GM19452 (cell line): ENCODE measurements around the gene NEUROD2.
"Not testable (repeated sequence)": the region's sequence is repeated elsewhere in the genome, so short reads cannot be mapped to it uniquely, and the experiment has no call there.

Experiments used
- ATAC-seq: cut with Tn5 transposase; IDR thresholded peaks from one replicate; pipeline ENCODE4 v1.9.1; 2021; ENCODE audit not compliant: unreplicated experiment

Gene NEUROD2

DNA sequence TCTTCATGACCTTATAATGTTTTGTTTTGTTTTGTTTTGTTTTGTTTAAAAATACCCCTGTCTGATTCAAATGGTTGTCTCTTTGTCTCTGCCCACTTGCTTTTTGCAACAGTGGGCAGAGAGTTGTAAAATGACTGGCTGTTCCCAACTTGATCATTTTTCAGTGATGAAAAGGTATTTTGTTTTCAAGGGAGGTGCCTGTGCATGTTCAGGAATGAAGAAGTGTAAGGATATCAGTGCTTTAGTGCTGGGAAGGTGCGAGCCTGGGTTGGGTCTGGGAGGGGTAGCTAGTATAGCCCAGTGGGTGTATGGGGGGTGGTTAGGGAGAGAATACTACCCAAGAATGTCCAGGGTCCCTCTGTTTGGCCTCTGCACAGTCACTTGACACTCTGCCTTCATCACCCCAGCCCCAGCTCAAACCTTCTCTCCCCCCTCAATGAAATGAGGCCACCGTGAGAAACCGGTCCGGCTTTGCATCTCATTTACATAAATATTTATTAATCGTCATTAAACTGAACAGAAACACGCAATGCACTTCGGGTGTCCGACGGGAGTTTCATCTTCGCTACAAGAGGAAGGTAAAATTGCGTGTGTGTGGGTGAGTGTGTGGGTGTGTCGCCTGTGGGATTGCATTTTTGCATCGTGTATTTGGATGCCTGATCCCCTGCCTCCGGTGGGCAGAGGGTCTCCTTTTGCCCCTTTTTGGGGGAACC, 4.3 kb downstream of the NEUROD2 start:
- no peak for ATAC-seq

DNA sequence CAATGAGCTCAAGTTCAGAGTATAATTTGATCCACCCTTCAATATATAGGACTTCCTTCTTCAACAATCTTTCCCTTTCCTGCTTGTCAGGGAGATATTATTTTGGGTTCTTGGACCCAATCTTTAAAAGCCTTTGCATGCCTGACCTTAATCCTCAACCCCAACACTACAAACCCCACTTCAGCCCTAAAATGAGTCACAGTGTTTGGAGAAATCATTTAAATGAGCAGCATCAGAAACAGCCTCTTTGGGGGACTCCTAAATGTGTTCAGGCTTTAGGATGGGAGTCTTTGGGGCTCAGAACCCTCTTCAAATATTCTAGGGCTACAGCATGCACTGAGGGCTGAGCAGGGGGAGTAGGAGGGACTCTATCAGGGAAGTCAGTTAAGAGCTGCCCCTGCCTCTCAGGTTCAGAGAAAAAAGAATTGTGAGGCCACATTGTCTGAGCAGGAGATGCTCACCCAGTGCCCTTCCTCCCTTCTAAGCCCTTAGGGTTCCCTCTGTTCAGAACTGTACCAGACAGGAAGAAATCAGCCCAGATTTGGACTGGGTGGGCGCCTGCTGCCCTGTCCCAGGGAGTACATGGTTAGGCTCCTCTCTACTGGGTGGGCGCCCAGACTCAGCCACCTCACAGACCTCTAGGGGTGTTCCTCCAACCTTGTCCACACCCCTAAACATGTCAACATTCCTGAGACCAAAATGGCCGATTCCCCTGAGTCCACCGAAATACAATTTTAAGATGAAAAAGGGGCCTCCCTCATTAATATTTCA, 5.0 kb downstream of the NEUROD2 start:
- ATAC-seq, result no peak

DNA sequence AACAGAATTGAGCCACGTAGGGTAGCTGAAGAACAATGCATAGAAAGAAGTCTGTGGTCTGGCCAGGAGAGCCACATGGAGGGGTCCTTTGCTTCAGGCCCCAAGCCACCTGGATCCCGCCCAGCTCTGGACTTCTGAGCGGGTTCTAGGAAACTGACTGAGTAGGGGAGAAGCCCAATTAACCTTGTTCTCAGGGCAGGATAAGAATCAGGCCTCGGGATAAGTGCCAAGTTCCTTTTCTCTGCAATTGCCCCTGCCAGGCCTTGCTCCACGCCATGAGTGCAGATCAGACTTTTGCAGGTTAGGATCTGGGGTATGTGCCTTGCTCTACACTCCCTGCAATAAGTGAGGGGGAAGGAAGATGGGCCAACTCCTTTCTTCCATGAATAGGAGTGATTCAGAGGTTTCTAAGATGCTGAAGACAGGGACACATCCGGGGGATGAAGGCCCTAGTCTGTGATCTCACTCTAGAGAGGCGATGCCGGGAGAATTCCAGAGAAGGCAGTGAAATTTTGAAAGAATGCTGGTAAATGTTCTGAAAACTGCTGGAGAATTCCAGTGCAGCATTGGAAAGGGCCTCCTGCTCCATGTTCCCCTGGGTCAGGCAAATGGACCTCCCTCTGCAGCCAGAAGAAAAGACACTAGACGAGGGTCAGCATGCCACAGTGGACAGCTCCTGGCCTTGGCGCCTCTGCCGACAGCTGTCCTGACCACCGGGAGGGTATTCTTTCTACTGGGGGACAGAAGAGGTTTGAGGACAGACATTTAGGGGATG, 5.8 kb downstream of the NEUROD2 start:
- ATAC-seq, result no peak

DNA sequence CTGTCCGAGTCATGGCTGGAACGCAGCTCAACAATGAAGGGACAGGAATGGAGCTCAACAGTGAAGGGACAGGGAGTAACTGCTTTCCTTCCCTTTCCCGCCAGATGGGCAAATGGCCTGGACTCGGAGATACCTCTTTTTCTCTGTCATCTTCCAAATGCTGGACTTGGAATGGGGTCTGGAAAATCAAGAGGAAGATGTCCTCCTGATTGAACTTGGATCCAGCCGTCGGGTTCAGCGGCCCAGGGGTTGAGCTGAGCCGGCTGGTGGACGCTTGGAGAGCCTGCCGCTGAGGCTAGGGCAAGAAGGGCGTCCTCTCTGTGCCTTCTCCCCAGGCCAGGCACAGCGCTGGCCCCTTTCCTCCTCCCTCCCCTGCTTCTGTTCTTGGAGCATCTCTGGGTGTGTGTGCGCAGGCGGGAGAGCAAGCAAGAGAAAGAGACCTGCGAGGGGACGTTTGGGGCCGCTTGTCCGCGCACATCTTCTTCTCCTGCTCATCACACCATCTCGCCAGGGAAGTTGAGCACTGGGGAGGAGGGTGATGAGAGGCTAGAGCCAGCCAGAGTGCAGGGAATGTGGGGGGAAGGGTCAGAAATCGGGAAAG, 6.6 kb downstream of the NEUROD2 start:
- ATAC-seq, result no peak

DNA sequence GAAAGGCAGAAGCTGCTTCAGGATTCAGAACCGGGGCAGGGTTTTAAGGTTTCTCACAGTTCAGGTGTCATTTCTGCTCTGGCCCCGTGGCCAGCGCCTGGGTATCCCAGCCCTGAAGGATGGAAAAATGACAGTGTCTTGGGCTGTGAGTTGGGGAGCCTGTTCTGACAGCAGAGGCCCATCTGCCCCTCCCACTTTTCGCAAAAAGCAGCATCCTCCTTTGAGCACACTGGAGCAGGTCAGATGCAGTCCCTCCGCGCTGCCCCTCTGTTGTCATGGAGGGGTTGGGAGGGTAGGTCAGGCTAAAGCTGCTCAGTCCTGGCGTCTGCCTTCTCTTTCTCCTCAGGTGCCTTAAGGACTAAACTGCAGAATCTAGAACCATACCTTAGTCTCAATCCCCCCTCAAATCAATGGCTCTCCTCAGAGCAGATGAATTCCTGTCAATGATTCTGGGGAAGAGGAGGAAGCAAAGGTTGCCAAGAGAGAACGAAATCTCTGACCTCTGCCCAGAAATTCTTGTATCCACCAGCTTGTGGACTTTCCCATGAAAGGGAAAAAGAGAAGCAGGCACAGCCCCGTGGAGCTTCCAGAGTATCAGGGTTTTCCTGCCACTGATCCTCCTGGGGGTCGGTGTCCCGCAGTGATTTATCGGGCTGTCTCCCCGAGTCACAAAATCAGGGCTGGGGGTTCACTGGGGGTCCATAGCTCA, 7.3 kb downstream of the NEUROD2 start:
- ATAC-seq, result no peak

DNA sequence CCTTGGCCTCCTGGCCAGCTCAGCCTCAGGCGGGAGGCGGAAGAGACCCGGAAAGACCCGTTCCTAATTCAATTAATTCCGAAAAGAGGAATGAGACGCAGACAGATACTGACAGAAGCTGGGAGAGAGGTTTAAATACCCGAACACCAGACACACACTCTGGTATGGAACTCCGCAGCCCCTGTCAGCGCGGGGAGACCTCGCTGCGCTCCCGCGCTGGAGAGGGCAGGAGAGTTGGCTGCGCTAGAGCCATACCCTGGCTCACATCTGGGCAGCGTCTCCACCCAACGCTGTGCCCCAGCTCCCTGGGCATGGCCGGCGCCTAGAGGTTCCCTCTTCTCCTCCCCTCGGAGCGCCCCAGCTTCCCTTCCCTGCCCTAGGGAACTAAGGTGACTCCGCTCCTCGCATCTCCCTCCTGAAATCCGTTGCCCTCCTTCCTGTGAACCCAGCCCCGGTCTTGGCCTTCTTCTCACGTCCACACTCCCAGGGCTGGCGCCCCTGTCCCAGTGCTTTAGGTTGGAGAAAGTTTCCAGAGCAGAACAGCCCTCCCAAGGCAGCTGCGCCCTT, 8.0 kb downstream of the NEUROD2 start:
- no peak for ATAC-seq

DNA sequence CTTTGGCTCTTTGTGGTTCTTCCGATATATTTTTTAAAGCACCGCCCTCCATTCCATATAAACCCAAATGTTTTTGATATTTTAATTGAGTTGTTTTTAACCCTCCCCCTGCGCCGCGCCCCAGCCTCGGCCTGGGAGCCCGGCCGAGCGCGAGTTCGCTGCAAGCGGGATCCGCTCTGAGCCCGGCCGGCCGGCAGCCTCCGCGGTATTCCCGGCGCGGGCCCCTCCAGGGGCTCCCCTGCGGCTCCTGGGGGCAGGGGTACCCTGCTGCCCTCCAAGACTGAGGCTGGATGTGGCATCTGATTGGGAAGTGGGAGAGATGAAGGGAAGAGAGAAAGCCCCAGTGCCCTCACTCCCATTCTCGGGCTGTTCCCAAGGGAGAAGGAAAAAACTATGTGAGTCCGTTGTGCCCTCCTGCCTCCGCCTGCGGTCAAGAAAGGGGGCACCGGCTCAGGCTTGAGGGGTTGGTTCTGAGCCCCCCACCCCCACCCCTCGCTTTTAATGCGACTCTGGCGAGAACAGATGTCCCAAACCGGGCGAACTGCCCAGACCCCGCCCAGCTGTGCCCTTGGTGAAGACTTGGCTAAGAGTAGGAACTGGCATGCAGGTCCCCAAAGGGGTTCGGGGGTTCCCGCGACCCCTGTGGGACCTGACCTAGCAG, 8.6 kb downstream of the NEUROD2 start:
- ATAC-seq, result no peak

DNA sequence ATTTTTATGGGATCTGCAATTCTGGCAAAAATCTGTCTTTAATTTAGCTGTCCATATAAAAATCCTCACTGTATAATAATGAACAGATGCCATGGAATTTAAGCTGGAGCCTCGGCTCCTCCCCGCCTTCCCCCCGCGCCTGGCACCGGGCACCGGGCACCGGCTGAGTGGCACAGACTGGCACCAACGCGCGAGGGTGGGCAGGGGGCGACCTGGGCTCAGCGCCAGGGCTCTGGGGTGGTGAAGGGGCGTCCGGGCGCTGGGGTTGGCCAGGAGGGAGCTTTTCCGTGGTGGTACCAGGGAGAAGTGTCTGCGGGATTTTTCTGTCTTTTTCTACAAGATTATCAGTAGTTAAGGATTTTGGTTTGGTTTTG, 9.1 kb downstream of the NEUROD2 start:
- no peak for ATAC-seq

DNA sequence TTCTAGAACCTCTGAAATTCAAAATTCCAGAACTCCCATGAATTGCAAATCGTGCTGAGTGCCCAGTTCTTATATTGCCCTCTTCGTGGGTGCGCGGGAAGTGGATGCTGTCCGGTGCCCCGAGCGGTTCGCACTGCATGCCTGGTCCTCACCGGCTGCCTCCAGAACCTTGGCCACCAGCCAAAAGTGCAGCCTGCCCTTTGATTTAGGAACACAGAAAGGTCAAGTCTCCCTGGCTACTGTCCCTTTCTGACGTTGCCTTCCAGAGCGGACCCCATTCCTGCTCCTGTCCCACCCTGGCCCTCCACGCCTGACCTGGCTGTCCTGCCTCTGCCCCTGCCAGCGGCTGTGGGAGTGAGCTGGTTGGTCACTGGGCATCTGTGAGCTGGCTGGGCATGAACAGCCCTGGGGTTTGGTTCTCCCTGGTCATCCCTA, 9.7 kb downstream of the NEUROD2 start:
- ATAC-seq, result no peak

DNA sequence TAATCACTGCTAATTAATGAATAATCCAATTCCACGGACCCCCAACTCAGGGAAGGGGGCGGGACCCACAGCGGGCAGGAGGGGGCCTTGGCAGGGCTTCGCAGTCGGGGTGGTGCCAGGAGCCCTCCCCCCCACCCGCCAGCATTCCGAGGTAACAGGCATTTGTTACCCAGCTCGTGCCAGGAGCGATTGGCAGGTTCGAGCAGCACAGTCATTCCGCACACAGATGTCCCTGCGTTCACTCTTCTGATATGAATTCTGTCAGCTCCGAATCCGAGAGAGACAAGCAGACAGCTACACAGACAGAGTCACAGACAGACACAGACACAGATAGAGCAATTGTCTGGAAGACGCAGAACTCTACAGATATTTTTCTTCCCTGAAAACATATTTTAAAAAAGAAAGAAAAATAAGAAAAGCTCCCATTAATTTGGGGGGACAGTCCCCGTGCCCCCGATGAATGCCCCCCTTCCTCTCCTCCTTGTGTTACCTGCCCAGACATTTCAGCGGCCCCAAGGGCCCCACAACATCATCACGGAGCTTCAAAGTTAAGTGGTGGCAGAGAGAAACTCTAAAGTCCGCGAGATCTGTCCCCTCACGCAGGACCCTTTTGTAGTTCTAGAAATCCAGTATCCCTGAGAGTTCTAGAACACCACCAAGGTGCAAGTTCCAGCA, 10.2 kb downstream of the NEUROD2 start:
- ATAC-seq, result no peak

DNA sequence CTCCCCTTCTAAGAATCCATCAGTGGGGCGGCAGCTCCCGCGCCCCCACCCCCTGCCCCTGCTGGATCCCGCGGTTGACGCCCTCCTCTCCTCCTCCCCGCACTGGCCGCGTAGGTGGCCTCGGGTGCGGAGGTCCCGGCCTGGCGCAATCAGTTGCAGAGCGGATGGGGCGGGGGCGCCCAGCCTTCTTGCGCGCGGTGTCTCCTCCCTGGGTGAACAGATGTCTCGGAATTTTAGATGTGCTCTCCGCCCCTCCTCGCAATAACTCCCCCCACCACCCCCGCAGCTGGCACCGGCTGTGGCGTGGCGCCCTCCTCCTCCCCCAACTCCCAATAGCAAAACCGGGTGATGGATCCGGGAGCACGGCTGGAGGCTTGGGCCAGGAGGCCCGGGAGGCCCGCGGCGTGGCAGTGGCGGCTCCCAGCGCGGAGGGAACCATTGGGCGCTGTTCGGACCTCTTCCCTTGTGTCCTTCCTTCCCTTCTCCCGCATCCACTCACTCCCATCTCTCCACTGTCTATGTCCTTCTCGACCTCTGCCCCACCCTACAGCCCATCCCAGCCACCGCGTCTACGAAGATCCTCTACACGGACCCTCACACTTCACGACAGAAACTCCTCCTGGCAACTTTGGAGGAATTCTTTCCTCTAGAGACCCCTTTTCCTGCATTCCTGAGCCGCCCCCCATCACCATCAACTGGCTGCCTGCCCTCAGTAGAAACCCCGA, 11.0 kb downstream of the NEUROD2 start:
- no peak for ATAC-seq

DNA sequence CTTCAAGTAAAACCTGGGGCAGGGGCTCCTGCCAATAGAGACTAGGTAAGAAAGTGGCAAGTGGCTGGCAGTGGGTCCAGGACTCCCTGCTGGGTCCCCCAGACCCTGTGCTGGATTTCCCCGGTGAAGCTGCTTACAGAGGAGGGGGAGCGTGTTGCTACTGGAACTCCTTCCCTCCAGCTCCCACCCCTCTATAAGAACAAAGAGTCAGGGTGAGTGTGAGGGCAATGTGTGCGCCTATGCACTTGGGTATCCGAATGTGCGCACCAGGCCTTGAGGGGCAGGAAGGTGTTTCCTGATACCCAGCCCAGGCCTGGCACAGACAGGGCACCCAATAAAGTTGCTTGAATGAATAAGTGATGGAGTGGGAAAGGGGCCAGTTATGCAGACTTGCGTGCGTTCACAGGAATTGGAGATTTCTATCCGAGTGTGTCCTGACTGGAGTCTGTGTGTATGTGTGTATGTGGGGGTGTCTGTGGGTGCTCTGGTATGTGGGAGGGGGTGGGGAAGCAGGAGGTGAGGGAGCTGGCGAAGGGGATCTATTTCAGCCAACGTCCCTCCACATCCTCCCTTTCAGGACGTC, 11.7 kb downstream of the NEUROD2 start:
- ATAC-seq, result no peak

DNA sequence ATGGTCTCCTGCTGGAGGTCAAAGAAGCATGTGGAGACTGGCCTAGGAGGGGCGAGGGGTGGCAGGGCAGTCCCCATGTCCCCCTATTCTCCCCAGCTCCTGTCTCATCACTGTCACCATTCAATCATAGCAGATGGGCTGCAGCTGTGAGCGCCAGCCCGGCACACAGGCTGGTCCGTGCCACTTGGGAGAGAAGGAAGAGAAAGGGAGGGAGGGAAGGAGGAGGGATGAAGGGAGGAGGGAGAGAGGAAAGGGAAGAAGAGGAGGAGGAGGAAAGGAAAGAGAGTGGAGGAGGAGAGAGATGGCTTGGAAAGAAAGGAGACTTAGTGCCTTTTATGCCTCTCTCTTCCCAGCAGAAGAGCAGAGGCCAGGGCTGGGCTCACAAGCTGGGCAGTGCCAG, 12.4 kb downstream of the NEUROD2 start:
- ATAC-seq, result no peak

DNA sequence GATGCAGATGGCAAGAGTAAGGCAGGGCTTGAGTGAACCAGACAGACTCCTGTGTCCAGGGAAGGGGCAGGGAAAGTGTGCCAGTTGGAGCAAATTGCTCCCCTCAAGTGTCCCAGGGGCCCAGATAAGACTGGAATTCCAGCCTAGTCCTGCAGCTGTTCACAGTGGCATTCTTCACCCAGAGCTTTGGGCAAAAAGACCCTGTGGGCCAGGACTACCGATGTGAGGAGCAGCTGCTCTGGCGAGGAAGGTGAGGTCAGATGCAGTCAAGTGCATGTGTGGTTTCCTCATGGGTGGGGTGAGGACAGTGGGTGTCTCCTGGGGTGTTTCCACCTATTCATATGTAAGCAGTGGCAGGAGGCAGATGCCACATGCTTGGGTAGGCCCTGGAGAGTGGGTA, 14.3 kb downstream of the NEUROD2 start:
- ATAC-seq, result no peak

DNA sequence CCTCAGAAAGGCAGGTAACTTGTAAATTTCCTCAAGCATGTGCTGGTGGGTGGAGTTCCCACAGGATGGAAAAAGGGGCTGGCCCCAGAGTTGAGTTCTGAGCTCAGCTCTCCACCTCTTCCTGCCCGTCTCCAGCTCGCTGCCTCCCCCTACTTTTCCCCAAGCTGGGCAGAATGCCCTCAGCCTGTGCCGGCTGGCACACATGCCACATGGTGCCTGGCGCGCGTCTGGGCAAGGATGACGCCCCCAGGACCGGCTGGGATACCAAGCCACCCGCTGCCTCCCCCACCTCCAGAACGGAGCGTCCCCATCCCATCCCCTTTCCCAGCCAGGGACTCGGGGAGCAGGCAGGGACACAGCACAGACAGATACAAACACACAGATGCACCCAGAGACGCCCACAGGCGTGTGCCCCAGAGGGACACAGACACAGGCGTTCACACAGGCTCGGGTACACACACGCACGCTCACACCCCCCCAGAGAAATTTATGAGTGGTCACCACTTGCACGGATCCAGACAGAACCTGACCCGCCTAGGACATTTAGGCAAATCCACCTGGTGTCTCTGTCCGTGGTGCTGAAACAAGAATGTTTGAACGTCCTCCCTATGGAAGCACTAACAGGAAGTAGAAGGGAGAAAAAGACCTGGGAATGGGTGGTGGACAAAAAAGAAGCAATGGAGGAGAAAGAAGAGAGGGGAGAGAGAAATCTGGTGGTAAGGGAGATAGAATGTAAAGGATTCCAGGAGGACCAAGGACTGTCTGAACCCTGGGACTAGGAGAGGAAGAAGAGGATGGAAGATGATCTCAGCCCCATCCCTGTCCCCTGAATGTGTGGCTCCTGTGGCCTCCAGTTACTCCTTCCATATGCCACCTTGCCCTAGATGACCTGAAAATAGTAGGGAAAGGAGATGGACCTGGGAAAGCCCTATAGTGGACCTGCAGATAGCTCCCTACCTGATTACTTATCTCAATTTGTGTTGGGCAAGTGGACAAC, 15.5 kb downstream of the NEUROD2 start:
- ATAC-seq, result no peak

DNA sequence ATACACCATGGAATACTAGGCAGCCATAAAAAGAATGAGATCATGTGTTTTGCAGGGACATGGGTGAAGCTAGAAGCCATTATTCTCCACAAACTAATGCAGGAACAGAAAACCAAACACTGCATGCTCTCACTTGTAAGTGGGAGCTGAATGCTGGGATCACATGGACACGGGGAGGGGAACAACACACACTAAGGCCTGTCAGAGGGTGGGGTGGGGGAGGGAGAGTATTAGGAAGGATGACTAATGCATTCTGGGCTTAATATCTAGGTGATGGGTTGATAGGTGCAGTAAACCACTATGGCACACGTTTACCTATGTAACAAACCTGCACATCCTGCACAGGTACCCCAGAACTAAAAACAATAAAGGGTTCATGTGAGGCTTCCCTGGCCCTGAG, 17.5 kb downstream of the NEUROD2 start:
- ATAC-seq, result not testable (repeated sequence)

DNA sequence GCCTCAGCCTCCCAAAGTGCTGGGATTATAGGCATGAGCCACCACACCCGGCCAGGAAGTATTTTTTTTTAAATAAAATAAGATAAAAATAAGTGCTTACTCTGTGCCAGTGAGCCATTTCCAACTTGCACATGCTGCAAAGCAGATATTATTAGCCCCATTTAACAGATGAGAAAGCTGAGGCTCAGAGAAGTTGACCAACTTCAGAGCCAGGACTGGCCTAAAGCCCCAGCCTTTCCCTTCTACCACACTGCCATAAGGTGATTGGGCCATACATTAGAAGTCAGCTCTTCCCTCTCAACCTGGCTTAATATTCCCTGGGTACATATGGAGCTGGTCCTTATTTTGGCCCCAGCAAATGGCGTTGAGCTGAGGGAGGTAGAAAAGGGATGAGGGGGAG, 25.1 kb downstream of the NEUROD2 start:
- no peak for ATAC-seq
